ENCODE results near the gene COL6A3. TPM values are rescaled to one million over a fixed set of nuclear protein-coding genes. Genes with fewer than 3 reads are reported as not detected.

COL6A3 gene
- total RNA-seq, 6 experiments from 2014 or later = 4.5 to 21.1 (median 8.8) TPM

DNA sequence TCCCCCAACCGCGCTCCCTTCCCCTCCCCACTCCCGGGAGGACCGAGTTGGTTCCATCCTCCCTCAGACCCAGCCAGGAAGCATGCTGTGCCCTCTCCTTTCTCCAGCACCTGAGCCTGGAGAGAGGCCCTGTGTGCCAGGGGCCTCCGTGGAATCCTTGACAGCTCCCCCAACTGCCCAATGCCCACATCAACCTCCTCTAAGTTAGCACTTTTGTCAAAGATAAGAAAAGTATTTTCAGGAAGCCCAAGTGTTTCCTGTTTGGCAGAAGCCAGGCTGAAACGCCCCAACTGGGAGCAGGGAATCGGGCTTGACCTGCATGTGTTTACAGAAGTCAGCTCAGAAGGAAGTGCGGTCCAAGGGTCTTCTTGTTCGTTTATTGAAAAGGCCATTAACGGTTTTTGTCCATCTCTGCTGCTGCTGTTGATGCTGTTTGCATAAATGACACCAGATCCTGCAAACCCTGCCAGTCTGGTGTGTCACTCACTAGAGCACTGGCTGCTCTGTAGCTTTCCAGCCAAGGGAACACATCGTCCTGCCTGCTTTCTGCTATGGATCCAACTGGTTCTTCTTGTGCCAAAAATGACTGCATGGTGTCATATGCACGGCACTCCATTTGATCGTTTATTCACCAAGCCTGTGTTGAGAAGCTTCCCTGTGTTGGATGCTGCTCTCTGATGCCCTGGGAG lies 35.4 kb upstream of the COL6A3 start:
- TF ChIP-seq POLR2A (IDR thresholded peaks at IDR 0.05) = no peak
- TF ChIP-seq, protein P1, sequence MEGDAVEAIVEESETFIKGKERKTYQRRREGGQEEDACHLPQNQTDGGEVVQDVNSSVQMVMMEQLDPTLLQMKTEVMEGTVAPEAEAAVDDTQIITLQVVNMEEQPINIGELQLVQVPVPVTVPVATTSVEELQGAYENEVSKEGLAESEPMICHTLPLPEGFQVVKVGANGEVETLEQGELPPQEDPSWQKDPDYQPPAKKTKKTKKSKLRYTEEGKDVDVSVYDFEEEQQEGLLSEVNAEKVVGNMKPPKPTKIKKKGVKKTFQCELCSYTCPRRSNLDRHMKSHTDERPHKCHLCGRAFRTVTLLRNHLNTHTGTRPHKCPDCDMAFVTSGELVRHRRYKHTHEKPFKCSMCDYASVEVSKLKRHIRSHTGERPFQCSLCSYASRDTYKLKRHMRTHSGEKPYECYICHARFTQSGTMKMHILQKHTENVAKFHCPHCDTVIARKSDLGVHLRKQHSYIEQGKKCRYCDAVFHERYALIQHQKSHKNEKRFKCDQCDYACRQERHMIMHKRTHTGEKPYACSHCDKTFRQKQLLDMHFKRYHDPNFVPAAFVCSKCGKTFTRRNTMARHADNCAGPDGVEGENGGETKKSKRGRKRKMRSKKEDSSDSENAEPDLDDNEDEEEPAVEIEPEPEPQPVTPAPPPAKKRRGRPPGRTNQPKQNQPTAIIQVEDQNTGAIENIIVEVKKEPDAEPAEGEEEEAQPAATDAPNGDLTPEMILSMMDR (IDR thresholded peaks at IDR 0.05) = no peak
- ATAC-seq = peak in 3 of 4 donors; percentile 38 to 48 (median 41)
- peak overlapping the region in 1 of 3 donors; percentile 20 for H3K27ac ChIP-seq
- no peaks in the 10 kb centered on the region for H3K9me3 ChIP-seq
- no peak overlapping the region for H3K4me3 ChIP-seq
- H3K36me3 ChIP-seq = no peaks in the 10 kb centered on the region
- no peaks in the 10 kb centered on the region for H3K4me1 ChIP-seq
- H3K27me3 ChIP-seq = no peaks in the 10 kb centered on the region
- no peak for DNase-seq
- intact Hi-C loops (cut with DNase I) = no loop called here
- WGBS (ENCODE audit: insufficient coverage, low coverage, low lambda C conversion rate, missing lambda C conversion rate) = 21% methylated on average over 9 of the region's 13 CpGs

- no peak for TF ChIP-seq POLR2A (IDR thresholded peaks at IDR 0.05)
- TF ChIP-seq, protein P1 (IDR thresholded peaks at IDR 0.05) = no peak
- intact Hi-C loops (cut with DNase I) = no loop called here
- Histone ChIP-seq H3K36me3 (no peaks in the 10 kb centered on the region), H3K27ac (no peak overlapping the region), H3K9me3 (no peaks in the 10 kb centered on the region), H3K4me1 (no peaks in the 10 kb centered on the region), H3K27me3 (no peaks in the 10 kb centered on the region), H3K4me3 (no peak overlapping the region)
- WGBS (ENCODE audit: insufficient coverage, low coverage, low lambda C conversion rate, missing lambda C conversion rate) = 79% methylated on average over 6 of the region's 6 CpGs
- no peak for DNase-seq
- no peak for ATAC-seq
These were observed 34.7 kb upstream of the COL6A3 start for GRCh38 chr2:237448626-237449025.

DNA sequence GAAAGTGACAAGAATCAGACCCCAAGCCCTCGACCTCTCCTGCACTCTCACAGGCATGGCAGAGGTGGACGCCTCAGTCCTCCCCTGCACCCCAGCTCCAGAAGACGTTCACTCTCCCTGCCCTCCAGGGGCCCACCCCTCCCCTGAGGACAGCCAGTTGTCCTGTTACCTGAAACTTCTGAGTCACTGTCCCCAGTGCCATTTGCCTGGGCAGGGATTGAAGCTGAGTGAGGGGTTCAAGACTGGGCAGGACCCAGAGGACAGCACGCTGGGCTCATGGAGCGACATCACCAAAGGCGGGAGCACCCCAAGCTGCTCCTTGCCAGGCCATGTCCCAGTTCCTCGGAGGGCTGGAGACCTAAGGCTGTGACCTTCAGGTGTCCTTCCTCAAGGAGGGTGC lies 34.2 kb upstream of the COL6A3 start:
- no peaks in the 10 kb centered on the region for H3K4me1 ChIP-seq
- ATAC-seq (no peak), DNase-seq (no peak)
- no peaks in the 10 kb centered on the region for H3K36me3 ChIP-seq
- TF ChIP-seq POLR2A (IDR thresholded peaks at IDR 0.05) = no peak
- TF ChIP-seq, protein P1 (IDR thresholded peaks at IDR 0.05) = no peak
- H3K4me3 ChIP-seq = no peak overlapping the region
- intact Hi-C loops (cut with DNase I) = no loop called here
- H3K27ac ChIP-seq = no peak overlapping the region
- no peaks in the 10 kb centered on the region for H3K9me3 ChIP-seq
- WGBS (ENCODE audit: insufficient coverage, low coverage, low lambda C conversion rate, missing lambda C conversion rate) = 68% methylated on average over 4 of the region's 7 CpGs
- H3K27me3 ChIP-seq = no peaks in the 10 kb centered on the region

DNA sequence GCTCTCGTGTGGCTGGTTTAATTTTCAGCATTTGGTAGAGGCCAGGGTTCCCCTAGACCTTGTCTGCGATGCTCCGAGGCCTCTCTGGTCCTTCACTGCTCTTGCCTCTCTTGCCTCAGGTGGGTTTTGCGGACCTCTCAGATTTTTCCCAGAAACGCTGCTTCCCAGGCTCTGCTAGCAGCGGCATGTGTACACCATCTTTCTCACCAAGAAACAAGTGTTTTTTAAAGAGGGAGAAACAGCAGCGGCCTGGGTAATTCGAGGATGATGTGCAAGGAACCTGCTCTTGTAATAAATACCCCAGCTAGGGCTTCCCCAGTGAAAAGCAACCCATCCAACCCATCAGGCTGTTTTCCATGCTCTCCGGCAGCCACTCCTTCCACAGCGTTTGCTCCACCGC lies 33.5 kb upstream of the COL6A3 start:
- ATAC-seq (no peak), DNase-seq (no peak)
- Histone ChIP-seq H3K9me3 (no peaks in the 10 kb centered on the region), H3K4me1 (no peaks in the 10 kb centered on the region), H3K4me3 (no peak overlapping the region), H3K27ac (no peak overlapping the region), H3K27me3 (no peaks in the 10 kb centered on the region), H3K36me3 (no peaks in the 10 kb centered on the region)
- no peak for TF ChIP-seq POLR2A (IDR thresholded peaks at IDR 0.05)
- TF ChIP-seq, protein P1 (IDR thresholded peaks at IDR 0.05) = no peak
- 75% methylated on average over 9 of the region's 11 CpGs for WGBS (ENCODE audit: insufficient coverage, low coverage, low lambda C conversion rate, missing lambda C conversion rate)
- intact Hi-C loops (cut with DNase I) = no loop called here

All from right lobe of liver (tissue), 6 donors.